GM19467 (cell line): Measurements from ENCODE around the gene COX6B1.
"Not testable (repeated sequence)": the region's sequence is repeated elsewhere in the genome, so short reads cannot be mapped to it uniquely, and the experiment has no call there.

Experiments used
- ATAC-seq: cut with Tn5 transposase; IDR thresholded peaks from one replicate; pipeline ENCODE4 v1.9.1; 2021; ENCODE audit warnings: mild to moderate bottlenecking, moderate library complexity; ENCODE audit not compliant: unreplicated experiment

COX6B1 gene

DNA sequence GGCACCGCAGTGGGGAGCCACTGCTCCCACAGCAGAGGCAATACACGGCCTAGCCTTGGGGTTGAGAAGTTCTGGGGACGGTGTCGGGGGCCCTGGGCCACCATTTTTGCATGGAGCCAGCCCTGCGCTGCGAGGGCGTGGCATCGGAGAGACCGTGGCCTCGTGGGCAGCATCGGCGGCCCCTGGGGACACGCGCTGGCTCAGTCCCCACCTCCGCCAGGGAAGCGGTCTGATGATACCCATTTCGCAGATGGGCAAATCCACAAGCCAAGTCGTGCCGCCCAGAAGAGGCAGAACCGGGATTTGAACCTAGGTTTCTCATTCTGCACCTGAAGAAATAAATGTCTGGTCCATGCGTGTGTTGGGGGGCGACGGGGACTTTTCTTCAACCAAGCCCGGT is 17.0 kb downstream of the COX6B1 start:
- no peak for ATAC-seq

DNA sequence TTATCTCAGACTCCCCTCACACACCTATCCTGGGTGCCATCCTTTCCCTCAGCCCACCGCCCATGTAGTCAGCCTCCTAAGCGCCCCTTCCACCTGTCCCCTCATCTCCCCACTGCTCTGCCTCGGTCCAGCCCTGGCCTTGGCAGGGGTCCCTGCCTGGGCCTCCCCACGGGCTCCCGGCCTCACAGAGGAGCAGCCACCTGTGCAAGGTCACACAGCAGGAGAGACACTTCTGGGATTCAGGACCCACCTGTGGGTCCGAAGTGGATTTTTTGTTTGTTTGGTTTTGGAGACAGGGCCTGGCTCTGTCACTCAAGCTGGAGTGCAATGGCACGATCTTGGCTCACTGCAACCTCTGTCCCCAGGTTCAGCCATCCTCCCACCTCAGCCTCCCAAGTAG is 17.5 kb downstream of the COX6B1 start:
- ATAC-seq, result no peak

DNA sequence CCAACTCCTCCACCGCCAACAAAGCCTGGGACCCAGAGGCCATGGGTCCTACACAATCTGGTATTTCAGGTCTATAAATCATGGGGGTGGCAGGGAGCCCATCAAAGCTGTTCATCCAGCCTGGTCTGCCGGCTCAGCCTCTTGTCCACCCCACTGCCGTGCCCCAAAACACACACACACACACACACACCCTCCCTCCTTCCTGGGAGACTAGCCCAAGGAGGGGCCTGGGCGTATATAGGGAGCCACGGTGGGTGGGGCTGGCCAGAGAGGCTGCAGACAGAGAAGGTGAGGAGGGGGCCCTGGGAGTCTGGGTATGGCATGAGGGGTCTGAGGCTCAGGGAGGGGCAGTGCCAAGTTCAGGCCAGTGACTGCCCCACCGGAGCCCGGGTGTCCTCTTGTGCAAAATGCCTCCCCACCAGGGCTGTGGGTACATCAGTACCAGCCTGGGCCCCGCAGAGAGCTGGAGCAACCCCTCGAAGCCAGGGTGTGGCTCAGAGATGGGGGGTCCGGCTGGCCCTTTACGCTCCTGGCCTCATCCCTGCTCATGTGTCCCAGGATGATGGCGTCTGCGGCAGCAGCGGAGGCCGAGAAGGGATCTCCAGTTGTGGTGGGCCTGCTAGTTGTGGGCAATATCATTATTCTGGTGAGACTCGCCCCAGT is 18.3 kb downstream of the COX6B1 start, which contains the start of gene UPK1A:
Gene UPK1A (plus strand): TSS at position 267 of the 663 bp plus-strand sequence. CDS start 296 bp downstream, at position 563.
- ATAC-seq, result no peak

DNA sequence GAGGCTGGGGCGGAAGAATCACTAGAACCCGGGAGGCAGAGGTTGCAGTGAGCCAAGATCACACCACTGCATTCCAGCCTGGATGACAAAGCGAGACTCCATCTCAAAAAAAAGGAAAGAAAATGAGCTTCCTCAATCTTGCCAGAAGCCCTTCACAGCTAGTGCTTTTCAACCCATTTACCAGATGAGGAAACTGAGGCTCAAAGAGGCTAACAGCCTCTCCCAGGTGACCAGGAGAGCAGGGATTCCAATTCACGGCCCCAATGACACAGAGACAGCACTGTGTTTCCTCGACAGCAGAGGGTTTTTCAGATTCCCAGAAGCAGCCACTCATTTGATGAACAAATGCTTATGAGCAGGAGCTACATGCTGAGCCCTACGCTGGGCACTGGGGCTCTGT is 21.4 kb downstream of the COX6B1 start:
- ATAC-seq, result no peak

DNA sequence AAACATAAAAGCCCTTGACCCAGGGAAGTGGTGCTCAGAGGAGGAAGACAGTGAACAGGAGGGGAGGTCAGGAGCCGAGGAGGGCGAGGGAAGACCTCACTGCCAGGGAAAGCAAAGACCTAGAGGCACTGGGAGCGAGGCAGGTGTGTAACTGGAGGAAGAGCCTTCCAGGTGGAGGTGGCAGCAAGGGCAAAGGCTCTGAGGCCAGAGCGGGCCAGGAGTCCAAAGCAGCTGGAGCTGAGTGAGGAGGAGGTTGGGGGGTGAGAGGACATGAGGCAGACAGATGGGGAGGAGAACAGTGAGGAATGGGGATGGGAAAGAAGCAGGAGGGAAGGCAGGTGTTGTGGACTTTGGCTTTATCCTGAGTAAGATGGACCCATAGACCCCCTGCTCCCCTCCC is 21.9 kb downstream of the COX6B1 start:
- ATAC-seq, result no peak

DNA sequence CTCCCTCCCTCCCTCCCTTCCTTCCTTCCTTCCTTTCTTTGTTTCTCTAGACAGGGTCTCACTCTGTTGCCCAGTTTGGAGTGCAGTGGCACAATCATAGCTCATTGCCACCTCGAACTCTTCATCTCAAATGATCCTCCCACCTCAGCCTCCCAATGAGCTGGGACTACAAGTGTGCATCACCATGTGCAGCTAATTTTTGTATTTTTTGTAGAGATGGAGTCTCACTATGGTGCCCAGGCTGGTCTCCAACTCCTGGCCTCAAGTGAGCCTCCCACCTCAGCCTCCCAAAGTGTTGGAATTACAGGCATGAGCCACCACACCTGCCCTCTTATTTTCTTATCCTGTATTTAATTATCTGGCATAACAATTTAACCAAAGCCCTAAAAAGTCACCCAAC is 22.6 kb downstream of the COX6B1 start:
- ATAC-seq, result no peak

DNA sequence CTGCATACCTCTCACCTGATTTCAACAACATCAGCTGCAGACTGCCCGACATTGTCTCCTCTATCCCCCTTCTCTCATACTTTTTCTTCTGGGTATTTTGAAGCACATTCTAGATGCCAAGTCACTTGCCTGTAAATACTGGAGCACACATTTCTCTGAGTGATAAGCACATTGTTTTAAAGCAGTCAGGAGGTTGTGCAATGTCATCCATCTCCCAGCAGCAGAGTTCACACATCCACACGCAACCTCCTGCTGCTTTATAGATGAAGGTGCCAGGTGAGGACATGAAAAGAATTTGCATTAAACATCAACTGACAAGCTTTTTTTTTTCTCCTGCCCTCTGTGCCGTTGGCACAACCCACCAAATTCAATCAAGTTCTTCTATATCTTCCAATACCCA is 23.7 kb downstream of the COX6B1 start:
- ATAC-seq, result no peak

DNA sequence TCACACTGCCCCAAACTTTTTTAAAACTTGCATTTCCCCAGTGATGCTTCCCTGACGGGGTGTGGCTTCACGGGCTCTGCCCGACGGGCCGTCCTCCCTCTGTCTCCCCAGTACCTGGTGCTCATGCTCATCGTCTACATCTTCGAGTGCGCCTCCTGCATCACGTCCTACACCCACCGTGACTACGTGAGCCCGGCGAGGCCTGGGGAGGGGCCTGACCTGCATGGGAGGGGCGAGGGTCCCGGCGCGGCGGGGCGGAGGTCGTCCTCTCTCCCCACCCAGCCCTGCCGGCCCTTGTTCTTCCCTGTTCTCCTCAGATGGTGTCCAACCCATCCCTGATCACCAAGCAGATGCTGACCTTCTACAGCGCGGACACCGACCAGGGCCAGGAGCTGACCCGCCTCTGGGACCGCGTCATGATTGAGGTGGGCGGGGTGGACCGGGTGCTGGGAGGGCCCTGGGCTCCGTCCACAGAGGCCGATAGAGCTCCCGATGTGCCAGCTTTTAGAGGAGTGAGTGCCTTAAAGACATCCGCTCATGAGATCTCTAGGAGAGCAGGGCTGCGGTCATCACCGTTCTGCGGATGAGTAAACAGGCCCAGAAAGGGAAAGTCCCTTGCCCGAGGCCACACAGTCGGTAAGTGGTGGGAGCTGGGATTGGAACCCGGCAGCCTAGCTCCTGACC is 25.1 kb downstream of the COX6B1 start:
- ATAC-seq, result no peak

DNA sequence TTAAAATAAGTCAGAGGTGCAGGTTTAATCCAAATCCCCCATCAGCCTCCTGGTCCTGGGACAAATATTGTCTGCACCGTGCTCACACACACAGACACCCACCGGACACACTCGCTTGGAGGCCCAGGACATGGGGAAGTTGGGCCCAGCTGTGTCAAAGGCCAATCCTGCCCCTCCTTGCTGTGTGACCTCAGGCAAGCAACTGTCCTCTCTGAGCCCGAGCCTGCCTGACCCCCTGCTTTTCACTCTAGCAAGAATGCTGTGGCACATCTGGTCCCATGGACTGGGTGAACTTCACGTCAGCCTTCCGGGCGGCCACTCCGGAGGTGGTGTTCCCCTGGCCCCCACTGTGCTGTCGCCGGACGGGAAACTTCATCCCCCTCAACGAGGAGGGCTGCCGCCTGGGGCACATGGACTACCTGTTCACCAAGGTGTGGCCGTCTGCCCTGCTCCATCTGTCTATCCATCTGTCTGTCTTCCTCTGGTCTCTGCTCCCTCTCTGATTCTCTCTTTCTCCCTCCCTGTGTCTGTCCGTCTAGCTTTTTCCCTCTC is 27.5 kb downstream of the COX6B1 start:
- ATAC-seq, result no peak

DNA sequence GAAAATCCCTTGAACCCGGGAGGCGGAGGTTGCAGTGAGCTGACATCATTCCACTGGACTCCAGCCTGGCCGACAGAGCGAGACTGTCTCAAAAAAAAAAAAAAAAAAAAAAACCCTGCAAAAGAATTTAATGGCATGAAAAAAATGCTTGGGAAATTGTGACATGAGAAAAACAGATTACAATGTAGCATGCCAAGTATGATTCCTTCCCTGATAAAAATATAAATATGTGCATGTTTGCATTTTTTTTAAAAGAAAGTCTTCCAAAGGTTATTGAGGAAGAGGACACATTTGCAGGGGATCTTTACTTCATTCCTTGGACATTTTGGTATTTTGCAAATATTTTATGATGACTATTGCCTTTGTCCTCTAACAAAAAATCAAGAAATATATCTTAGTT is 41.7 kb downstream of the COX6B1 start:
- no peak for ATAC-seq

DNA sequence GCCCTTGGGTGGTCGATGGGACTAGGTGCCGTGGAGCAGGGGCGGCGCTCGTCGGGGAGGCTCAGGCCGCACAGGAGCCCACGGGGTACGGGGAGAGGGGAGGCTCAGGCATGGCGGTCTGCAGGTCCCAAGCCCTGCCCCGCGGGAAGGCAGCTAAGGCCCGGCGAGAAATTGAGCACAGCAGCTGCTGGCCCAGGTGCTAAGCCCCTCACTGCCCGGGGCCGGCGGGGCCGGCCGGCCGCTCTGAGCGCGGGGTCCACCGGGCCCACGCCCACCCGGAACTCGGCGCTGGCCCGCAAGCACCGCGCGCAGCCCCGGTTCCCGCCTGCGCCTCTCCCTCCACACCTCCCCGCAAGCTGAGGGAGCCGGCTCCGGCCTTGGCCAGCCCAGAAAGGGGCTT is 43.0 kb downstream of the COX6B1 start:
- not testable (repeated sequence) for ATAC-seq

DNA sequence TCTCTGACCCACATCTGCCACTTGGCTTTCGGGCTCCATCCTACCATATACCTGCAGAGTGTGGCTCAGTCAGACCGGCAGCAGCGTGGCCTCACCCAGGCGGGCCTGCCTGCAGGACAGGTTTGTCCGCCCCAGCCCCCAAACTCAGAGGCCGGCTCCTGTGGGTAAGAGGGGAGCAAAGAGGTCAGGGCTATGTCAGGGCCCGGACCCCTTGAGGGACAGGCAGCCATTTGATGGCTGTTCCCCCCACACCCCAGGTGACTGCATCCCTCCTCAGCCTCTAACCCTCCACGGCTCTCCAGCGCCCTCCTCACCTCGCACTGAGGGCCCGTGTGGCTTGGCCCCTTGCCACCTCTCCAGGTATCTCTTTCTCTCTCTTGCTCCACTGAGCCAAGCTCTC is 43.9 kb downstream of the COX6B1 start:
- ATAC-seq, result no peak

DNA sequence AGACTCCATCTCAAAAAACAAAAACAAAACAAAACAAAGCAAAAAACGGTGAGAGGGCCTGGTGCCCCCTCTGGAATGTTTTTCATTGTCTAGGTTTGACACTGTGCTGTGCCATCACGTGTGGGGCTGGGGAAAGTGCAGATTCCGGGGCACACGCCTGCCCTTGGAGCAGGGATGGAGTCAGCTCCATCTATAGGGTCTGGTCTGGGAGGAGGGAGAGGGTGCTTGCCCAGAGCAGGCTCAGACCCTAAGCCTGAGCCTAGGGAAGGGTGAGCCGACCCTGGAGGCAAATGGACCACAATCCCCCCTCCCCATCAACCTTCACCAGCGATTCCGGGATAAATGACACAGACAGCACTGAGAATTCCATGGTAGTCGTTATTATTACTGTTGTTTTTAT is 45.3 kb downstream of the COX6B1 start:
- ATAC-seq, result no peak

DNA sequence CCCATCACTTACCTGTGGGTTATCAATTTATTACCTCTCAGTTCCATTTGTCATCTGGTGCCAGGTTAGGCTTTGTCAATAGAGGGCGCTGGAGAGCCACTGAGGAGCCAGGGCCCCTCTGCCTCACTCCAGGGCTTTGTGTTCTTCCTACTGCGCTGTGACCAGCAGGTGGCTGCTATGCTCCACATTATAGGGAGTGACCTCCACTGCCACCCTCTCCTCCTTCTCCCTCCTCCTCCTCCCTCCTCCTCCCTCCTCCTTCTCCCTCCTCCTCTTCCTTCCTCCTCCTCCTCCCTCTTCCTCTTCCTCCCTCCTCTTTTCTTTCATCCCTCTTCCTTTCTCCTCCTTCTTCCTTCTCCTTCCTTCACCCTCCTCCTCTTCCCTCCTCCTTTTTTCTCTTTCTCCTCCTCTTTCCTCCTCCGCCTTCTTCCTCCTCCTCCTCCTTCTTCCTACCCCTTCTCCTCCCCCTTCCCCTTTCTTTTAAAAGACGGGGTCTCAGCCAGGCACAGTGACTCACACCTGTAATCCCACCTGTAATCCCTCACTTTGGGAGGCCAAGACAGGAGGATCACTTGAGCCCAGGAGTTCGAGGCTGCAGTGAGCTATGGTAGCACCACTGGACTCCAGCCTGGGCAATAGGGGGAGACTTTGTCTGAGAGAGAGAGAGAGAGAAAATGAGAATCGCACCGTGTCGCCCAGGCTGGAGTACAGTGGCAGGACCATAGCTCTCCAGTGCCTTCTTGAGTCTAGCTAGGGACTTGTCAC is 45.9 kb downstream of the COX6B1 start:
- peak; percentile 85 for ATAC-seq

DNA sequence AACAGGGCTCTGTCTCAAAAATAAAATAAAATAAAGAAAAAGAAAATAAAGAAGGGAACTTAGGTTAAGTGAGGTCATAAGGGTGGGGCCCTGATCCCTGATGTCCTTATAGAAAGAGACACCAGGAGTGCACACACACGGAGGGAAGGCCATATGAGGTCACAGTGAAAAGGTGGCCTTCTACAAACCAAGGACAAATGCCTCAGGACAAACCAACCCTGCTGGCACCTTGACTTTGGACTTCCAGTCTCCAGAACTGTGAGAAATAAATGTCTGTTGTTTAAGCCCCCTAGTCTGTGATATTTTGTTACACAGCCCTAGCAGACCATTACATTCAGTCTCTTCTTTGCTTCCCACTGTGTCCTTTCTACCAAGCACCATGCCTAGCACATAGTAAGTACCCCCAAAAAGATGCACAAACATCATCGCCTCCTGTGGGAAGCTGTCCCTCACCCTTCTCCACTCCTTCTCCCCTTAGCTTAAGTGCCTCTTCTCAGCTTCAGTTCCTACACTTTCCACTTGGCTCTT is 47.8 kb downstream of the COX6B1 start:
- ATAC-seq, result no peak

DNA sequence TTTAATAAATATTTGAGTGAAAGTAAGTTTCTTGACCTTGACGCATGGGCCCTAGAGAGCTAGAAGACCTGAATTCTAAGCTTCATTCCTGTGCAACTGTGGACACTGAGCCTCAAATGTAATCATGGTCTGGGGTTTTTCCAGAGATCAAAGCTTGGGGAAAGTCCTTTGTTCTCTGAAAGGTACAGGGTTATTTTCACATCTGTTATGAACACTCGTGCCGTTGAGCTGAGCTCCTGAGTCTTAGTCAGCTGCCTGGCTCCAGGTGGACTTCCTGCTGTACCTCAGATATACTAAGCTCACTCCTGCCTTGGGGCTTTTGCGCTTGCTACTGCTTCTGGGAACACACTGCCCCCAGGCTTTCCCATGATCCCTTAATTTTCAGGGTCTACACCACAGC is 48.7 kb downstream of the COX6B1 start:
- ATAC-seq, result no peak

DNA sequence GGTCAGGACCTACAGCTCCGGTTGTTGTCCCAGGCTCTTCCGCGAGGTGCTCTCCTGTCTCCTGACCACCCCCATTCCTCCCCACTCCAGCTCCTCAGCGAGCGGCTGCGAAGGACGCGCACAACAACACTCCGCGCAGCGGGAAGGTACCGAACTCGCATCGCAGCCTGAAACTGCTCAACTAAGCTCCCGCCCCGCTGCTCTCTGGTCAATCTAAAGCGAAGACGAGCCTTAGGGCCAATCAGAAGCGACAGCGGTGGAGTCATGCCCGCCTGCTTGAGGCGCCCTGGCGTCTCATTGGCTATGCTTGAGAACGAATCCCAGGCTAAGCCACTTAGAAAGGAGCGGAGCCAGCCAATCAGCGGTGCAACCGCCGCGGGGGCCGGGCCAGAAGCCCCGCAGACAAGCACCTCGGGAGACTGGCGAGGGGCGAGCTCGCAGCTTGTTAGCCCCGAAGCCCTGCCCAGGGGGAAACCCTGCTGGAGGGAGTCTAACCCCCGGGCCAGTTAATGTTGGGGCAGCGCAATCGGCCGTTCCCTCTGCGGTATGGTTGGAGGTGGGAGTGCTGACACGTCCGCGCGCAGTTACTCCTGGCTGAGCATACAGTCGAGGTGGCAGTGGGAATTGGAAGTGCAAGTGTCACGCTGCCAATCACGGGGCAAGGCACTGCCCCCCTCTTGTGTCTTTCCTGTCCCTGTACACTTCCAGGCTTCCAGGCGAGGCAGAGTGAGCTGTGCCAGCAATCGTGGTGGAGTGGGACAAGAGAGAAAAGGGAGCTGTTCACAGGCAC is 54.3 kb downstream of the COX6B1 start:
- ATAC-seq, result peak; percentile 89

DNA sequence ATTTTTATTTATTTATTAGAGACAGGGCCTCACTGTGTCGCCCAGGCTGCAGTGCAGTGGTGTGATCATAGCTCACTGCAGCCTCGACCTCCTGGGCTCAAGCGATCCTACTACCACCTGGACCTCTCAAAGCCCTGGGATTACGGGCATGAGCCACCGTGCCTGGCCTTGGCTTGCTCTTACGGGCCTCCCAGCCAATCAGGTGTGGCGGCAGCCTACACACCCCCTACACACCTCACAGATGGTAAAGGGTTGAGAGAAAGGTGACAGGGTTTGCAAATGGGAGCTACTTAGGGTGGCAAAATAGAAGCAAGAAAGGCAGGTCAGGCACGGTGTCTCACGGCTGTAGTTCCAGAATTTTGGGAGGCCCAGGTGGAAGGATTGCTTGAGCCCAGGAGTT is 55.2 kb downstream of the COX6B1 start:
- no peak for ATAC-seq

DNA sequence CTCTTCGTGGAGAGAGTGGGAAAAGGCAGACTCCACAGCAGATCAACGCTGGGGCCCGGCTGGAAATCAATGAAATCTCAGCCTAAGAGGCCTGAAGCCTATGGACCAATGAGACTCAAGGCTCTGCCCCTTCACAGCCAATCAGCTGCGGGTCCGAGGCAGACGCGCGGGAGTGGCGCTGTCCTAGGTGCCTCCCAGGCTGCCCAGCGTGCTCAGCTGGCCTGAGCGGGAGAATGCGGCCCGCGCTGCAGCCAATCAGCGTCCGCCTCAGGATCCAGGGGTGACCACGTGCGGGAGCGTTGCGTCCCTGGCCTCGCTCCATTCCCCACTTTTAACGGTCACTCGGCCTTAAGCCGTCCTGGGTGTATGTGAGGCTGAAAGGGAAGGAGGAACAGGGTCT is 56.1 kb downstream of the COX6B1 start, which contains the start of gene ZBTB32:
Gene ZBTB32 (plus strand): TSS at position 341 of the 400 bp plus-strand sequence. CDS start 10,069 bp downstream, outside the sequence.
- no peak for ATAC-seq
